Measurements from ENCODE around the gene NUMB.
"Not testable (repeated sequence)": the region's sequence is repeated elsewhere in the genome, so short reads cannot be mapped to it uniquely, and the experiment has no call there.

Gene NUMB

GRCh38 chr14:73463411-73463810, 5.1 kb upstream of the NUMB start:
- no peak for DNase-seq

GRCh38 chr14:73462815-73463214, 4.5 kb upstream of the NUMB start:
- DNase-seq, result no peak

- peak; percentile 82 for DNase-seq
Observed at GRCh38 chr14:73462048-73462715, 3.8 kb upstream of the NUMB start.

- DNase-seq, result peak; percentile 49
Observed at GRCh38 chr14:73461478-73462047, 3.2 kb upstream of the NUMB start.

GRCh38 chr14:73460691-73461127, 2.4 kb upstream of the NUMB start:
- peak; percentile 17 for DNase-seq

GRCh38 chr14:73459959-73460358, 1.6 kb upstream of the NUMB start:
- DNase-seq, result no peak

- DNase-seq, result no peak
Observed at GRCh38 chr14:73457924-73458182, 493 bp downstream of the NUMB start.

- DNase-seq, result no peak
Observed at GRCh38 chr14:73457041-73457923, 1.1 kb downstream of the NUMB start.

- DNase-seq, result no peak
Observed at GRCh38 chr14:73455294-73455693, 3.1 kb downstream of the NUMB start.

- no peak for DNase-seq
Observed at GRCh38 chr14:73452341-73453186, 5.8 kb downstream of the NUMB start.

- DNase-seq, result no peak
Observed at GRCh38 chr14:73443758-73444157, 14.6 kb downstream of the NUMB start.

- DNase-seq, result no peak
Observed at GRCh38 chr14:73441286-73441685, 17.1 kb downstream of the NUMB start.

- DNase-seq, result no peak
Observed at GRCh38 chr14:73438993-73439392, 19.4 kb downstream of the NUMB start.

- no peak for DNase-seq
Observed at GRCh38 chr14:73437206-73437605, 21.1 kb downstream of the NUMB start.

GRCh38 chr14:73432124-73432523, 26.2 kb downstream of the NUMB start:
- no peak for DNase-seq

GRCh38 chr14:73428353-73428824, 30.0 kb downstream of the NUMB start:
- DNase-seq, result no peak

- DNase-seq, result no peak
Observed at GRCh38 chr14:73427516-73428264, 30.7 kb downstream of the NUMB start.

- no peak for DNase-seq
Observed at GRCh38 chr14:73426877-73427276, 31.5 kb downstream of the NUMB start.

- no peak for DNase-seq
Observed at GRCh38 chr14:73424453-73424852, 33.9 kb downstream of the NUMB start.

- DNase-seq, result not testable (repeated sequence)
Observed at GRCh38 chr14:73423092-73423491, 35.3 kb downstream of the NUMB start.

GRCh38 chr14:73422515-73422914, 35.8 kb downstream of the NUMB start:
- DNase-seq, result no peak

- no peak for DNase-seq
Observed at GRCh38 chr14:73418227-73418626, 40.1 kb downstream of the NUMB start.
